NCI-H2196 treated with DMSO at 0.1 percent for 48 hours (cell line): ENCODE measurements around the gene PRSS33.

Experiments used
- DNase-seq: peaks from one replicate; lab custom pipeline; 2025; ENCODE audit not compliant: unreplicated experiment; lab: John Stamatoyannopoulos, UW

The PRSS33 gene

GRCh38 chr16:2765462-2766404, 21.6 kb downstream of the PRSS33 start:
- DNase-seq = no peak

GRCh38 chr16:2764718-2765117, 22.6 kb downstream of the PRSS33 start:
- no peak for DNase-seq

- DNase-seq = no peak
Observed at GRCh38 chr16:2763173-2763572, 24.2 kb downstream of the PRSS33 start.

- DNase-seq = no peak
Observed at GRCh38 chr16:2762711-2763110, 24.6 kb downstream of the PRSS33 start.

GRCh38 chr16:2761886-2762583, 25.3 kb downstream of the PRSS33 start:
- no peak for DNase-seq

- DNase-seq = no peak
Observed at GRCh38 chr16:2761472-2761871, 25.9 kb downstream of the PRSS33 start.

GRCh38 chr16:2757344-2757743, 30.0 kb downstream of the PRSS33 start:
- DNase-seq = no peak

GRCh38 chr16:2756288-2757015, 30.9 kb downstream of the PRSS33 start:
- no peak for DNase-seq

- no peak for DNase-seq
Observed at GRCh38 chr16:2755158-2755557, 32.2 kb downstream of the PRSS33 start.

- DNase-seq = no peak
Observed at GRCh38 chr16:2753733-2754020, 33.7 kb downstream of the PRSS33 start.

- peak; percentile 80 for DNase-seq
Observed at GRCh38 chr16:2752850-2753732, 34.3 kb downstream of the PRSS33 start.

- peak; percentile 94 for DNase-seq
Observed at GRCh38 chr16:2752035-2752849, 35.1 kb downstream of the PRSS33 start, which contains the start of gene SRRM2. TSS of gene SRRM2 (plus strand) at chr16:2752638. CDS start at chr16:2756365, 3,727 bp downstream.

GRCh38 chr16:2751577-2752034, 35.8 kb downstream of the PRSS33 start:
- no peak for DNase-seq

- no peak for DNase-seq
Observed at GRCh38 chr16:2749936-2750335, 37.4 kb downstream of the PRSS33 start.

- DNase-seq = no peak
Observed at GRCh38 chr16:2749476-2749875, 37.9 kb downstream of the PRSS33 start.

GRCh38 chr16:2748757-2749455, 38.5 kb downstream of the PRSS33 start:
- peak; percentile 85 for DNase-seq

- no peak for DNase-seq
Observed at GRCh38 chr16:2745961-2746360, 41.4 kb downstream of the PRSS33 start.

GRCh38 chr16:2745116-2745890, 42.1 kb downstream of the PRSS33 start:
- no peak for DNase-seq
